22Rv1 (cell line): ENCODE measurements around the gene COL6A3.

ENCODE experiments used
- ZFX ChIP-seq: fragments of 450-650 bp; IDR thresholded peaks from 2 replicates; pipeline ENCODE4 v1.6.1; 2017; ENCODE audit warnings: antibody characterized with exemption, borderline replicate concordance
- TF ChIP-seq, protein P1 (sequence below): fragments of 450-650 bp; IDR thresholded peaks from 2 replicates; pipeline ENCODE4 v1.5.1; 2017; ENCODE audit warnings: mild to moderate bottlenecking

DNA sequence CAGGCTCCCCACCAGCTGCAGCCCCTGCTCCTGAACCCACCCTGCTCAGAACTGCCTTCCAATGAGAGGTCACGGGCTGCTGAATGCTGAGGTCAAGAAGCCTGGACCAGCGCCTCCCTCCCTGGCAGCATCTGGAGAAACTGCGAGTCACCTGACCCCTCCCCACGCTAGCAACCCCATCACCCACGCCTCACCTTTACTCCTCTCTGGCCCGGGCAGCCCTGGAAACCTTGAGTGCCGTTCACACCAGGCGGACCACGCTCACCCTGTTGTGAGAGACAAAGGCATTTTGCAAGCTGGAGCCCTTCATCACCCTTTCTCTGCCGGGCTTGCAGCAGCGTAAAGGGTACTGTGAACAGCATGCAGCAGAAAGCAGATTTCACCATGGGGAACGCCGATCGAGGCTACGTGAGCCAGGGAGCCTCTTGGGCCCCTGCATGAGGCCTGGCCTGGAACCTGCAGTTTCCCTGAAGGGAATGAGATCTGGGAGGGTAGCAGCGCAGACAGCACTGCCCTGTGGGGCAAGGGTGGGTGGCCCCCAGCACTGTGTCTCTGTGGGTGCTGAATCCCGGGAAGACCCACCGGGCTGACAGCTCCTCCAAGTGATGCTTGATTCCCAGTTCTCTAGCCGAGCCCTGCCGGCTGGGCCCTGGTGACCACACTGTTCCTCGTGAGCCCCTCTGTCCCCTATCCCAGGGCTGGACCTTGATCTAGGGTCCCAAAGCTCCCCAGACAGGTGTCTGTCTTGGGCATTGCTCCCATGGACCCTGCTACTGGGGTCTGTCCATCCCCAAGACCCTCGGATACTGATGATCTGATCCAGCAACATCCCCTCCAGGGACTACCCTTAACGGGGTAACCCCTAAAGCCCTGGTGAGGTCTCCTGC lies 53.8 kb downstream of the COL6A3 start:
- TF ChIP-seq, protein P1, sequence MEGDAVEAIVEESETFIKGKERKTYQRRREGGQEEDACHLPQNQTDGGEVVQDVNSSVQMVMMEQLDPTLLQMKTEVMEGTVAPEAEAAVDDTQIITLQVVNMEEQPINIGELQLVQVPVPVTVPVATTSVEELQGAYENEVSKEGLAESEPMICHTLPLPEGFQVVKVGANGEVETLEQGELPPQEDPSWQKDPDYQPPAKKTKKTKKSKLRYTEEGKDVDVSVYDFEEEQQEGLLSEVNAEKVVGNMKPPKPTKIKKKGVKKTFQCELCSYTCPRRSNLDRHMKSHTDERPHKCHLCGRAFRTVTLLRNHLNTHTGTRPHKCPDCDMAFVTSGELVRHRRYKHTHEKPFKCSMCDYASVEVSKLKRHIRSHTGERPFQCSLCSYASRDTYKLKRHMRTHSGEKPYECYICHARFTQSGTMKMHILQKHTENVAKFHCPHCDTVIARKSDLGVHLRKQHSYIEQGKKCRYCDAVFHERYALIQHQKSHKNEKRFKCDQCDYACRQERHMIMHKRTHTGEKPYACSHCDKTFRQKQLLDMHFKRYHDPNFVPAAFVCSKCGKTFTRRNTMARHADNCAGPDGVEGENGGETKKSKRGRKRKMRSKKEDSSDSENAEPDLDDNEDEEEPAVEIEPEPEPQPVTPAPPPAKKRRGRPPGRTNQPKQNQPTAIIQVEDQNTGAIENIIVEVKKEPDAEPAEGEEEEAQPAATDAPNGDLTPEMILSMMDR, result no peak
- TF ChIP-seq ZFX, result no peak
